DMS114 treated with DMSO at 0.1 percent for 48 hours (cell line): ENCODE measurements around the gene FRMD4B.

Experiments
- DNase-seq: peaks from one replicate; lab custom pipeline; 2025; ENCODE audit not compliant: unreplicated experiment; lab: John Stamatoyannopoulos, UW

Gene FRMD4B

DNA sequence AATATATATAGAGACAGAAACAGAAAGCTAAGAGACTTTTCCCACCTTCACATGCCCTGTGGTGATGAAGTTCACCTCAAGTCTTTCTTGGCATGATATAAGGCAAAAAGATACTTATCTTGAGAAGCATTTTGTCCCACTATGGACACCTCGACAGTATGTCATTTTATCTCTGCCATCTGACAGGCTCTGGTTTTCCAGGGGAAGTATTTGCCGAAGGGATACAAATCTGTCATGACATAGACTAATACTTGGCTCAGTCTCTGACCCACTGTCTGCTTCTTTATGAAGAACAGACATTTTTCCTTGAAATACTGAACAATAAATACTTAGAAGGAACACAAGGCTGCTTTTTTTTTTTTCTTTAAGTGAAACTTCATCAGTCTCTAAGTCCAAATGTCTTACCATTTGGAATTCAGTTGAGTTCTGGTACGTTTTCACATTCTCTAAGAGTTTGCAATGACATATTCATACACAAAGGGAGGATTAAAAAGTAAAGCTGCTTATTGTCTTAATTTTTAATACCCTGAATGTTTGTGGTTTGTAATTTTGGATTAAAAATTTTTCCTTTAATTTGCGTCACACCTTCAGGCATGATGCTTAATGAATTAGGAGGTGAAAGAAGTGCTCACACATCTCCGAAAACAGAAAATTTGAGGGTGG is 175.7 kb downstream of the FRMD4B start:
- DNase-seq = no peak

DNA sequence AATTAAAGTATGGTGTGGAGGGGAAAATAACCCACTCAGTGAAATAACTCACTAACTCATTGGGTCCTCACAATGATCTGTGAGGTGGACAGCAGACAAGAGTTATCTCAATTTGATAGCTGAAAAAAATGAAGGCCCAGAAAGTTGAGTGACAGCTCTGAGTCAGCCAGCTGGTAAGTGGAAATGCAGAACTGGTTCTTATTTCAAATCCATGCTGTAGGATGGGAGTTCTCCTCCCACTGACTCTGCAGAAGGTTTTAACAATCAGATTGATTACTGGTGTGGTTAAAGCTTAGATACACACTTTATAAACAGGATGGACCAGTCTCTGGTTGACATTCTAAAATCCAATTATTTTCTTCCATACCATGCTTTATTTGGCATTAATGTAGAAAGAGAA is 176.5 kb downstream of the FRMD4B start:
- no peak for DNase-seq

DNA sequence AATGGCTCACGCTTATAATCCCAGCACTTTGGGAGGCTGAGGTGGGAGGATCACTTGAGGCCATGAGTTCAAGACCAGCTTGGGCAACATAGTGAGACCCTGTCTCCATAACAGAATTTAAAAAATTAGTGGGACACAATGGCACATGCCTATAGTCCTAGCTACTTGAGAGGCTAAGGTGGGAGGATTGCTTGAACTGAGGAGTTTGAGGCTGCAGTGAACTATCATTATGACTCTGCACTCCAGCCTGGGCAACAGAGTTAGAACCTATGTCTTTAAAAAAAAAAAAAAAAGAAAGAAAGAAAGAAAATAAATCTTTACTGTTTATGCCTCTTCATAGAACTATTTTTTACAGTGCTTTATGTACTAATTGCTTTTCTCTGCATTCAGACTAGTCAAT is 178.9 kb downstream of the FRMD4B start:
- no peak for DNase-seq

DNA sequence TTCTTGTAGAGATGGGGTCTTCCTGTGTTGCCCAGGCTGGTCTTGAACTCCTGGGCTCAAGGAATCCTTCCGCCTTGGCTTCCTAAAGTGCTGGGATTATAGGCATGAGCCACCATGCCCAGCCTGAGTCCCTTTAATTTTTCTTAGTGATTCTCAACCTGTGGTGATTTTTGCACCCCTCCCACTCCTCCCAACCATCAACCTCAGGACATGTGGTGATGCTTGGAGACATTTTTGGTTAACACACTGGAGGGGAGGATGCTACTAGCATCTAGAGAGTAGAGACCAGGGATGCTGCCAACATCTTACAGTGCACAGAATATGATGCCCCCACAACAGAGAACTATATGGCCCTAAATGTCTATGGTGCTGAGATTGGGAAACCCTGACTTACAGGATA is 180.5 kb downstream of the FRMD4B start:
- no peak for DNase-seq

DNA sequence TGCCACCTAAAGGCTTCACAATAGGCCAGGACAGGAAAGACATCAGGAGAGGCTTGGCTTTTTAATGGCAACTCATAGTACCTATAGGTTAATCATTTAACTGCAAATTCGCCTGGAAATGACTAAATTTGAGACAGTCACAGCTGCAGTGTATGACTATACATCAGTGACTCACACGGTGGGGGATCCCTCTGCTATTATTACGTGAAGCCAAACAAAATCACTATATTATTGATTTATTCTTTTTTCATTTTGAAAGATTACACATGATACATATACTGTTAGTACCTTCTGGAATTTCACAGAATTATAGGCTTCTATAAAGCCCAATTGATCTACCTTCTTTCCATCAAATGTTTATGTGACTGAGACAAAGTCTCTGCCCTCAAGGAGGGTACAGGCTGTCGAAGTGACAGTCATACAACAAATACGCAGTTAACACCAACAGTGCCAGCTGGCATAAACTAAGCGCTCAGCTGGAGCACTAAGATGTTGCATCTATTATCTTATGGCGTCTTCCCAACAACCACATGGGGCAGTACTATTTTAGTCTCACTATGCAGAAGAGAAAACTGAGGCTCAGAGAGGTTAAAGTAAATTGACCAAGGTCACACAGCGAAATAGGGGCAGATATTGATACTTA is 181.5 kb downstream of the FRMD4B start:
- DNase-seq = no peak

DNA sequence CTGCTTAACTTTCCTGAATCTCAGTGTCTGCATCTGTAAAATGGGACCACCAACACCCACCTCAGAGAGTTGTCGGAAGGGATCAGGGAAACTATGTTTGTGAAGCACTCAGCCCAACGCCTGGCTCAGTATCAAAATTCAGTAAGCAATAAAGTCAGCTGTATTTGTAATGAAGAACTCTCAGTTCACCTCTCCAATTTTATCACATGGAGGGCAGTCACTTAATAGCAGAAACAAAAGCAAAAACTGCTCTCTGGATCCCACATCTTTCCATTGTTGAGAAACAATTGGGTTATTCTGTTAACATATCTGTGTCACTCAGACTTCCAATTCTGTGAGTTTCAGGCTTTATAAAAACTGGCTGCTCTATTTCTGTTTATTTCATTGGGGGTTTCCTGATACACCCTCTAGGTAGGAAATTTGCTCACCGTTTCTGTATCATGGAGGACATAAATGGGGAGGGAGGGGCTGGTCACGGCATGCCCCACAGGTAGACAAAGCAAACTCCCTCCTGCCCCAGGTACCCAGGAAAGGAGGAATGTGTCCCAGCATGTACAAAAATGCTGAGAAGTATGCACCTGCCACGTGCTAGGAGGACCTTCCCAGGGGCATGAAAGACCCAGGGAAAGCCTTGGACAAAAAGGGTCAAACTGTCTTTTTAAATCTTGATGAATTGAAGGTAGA is 182.1 kb downstream of the FRMD4B start:
- no peak for DNase-seq

GRCh38 chr3:69201658-69202057 is 184.2 kb downstream of the FRMD4B start:
- DNase-seq = no peak

GRCh38 chr3:69200384-69201068 is 185.4 kb downstream of the FRMD4B start:
- no peak for DNase-seq

DNA sequence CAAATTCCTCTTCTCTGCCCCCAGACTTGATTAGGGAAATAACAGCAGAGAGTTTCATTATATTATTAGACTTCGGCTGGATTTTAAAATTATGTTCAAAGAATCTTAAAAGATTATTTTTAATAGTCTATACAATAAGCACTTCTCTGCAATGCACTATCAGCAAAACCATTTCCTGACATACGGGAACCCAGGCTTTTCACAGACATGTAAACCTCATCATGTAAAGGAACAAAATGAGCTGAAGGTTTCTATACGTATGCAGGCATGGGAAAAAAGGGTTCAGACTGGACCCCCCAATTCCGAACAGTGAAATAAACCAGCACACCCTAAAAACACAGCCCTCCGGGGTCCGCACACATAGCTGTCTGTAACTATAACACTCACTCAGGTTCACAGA is 185.9 kb downstream of the FRMD4B start:
- DNase-seq = no peak

DNA sequence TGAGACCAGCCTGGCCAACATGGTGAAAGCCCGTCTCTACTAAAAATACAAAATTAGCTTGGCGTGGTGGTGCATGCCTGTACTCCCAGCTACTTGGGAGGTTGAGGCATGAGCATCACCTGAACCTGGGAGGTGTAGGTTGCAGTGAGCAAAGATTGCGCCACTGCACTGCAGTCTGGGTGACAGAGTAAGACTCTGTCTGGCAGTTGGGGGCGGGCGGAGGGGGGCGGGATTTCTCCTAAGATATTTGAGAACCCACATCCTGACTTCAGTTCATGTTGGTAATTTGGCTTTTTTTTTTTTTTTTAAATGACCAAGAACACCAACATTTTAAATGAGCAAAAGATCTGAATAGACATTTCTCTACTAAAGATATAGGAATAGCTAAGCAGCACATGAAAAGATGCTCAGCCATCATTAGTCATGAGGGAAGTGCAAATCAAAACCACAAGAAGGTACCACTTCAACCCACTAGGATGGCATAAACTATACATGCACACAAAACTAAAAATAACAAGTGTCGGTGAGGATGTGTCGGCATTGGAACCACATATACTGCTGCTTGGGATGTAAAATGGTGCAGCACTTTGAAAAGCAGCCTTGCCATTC is 187.9 kb downstream of the FRMD4B start:
- DNase-seq = no peak

DNA sequence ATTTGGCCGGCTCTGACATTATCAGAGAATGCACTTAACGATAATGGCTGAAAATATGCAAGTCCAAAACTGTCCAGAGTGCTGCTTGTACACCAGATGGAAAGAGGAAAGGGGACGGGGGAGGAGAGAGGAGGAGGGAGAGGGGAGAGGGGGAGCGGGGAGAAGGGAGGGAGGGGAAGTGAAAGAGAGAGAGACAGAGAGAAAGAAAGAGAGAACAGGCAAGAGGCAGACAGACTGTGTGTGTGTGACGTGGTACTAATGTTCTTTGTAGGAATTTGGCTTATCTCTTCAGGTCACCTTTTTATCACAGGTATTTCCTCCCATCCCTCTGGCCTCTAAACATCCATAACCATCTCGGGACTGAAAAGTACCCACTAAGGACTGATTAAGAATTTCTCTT is 188.4 kb downstream of the FRMD4B start:
- DNase-seq = no peak

DNA sequence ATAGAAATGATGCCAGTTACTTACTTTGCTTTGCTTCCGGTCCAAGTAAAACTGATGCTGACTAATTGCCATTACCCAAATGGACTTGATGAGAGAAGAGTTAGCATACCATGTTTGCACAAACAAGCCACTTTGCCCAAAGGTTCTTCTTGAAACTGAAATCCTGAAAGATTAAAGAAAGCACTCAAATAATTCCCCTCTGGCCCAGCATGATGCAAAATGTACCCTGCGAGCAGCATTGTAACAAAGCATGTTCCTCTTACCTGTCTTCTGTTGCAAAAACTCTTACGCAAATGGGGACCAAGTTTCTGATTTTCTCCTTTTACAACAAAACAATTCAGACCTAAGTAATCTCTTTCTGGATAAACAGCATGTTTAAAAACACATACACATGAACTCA is 189.0 kb downstream of the FRMD4B start:
- DNase-seq = no peak

DNA sequence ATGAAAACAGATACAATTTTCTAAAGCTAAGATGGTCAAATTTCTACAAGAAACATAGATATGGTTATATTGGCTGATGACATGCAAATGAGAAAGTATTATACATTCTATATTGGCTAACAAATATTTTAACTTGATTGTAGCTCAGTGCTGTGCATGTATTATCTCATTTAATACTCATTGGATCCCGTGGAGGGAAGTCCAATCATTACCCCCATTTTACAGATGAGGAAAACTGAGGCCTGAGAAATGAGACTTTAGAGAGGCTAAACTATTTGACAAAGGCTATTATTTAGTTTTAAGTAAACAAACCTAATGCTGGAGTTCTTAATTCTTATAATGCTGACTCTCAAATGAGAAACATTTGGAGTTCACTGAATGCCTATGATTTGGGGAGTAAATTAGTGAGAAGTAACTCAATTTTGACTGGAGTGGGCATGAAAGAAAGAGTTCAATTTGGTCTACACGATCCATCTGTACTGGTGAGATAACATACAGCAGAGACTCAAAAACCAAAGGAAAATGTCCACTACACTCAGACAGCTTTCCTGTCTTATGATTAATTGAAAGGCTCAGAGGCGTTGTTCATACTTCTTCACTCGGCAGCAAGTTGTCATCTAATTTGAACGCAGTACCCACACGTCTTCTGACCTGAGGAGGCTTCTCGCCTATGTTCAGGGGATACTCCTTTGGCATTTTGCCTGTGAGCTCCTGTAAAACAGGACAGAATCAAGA is 191.3 kb downstream of the FRMD4B start:
- DNase-seq = no peak

DNA sequence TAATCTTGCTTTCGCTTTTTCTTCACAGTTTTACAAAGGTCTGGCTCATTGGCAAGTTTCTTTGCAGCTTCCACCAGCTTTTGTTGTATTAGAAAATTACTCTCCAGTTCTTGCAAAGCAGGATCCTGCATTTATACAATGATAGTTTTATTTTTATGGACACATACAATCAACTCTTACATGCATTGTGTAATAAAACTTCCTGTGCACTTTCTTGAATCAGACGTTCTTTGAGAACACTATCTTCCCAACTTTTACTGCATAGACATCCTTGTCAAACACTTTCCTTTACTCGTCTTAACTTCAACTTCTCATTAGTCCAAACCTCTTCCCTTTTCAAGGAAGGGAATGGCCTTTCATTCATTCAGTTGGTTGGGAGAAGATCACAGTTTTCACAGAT is 192.1 kb downstream of the FRMD4B start:
- DNase-seq = no peak

DNA sequence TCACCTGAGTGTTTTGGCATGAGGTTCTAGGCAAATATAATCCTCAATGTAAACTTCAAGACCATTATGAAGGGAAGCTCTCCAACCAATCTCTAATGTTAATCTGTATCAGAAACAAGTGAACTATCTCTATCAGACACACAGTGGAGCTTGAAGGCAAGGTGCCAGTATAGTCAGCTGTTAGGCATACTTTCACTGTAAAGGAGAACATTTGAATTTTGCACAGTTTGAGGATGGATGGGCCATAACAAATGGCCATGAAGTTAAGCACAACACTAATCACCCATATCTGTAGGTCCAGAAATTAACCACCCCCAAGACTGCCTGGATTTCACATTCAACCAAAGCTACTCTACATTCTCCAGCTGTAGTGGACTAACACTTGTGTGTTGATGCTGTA is 194.4 kb downstream of the FRMD4B start:
- no peak for DNase-seq

- no peak for DNase-seq
Measured at GRCh38 chr3:69189487-69189886, 196.4 kb downstream of the FRMD4B start.

DNA sequence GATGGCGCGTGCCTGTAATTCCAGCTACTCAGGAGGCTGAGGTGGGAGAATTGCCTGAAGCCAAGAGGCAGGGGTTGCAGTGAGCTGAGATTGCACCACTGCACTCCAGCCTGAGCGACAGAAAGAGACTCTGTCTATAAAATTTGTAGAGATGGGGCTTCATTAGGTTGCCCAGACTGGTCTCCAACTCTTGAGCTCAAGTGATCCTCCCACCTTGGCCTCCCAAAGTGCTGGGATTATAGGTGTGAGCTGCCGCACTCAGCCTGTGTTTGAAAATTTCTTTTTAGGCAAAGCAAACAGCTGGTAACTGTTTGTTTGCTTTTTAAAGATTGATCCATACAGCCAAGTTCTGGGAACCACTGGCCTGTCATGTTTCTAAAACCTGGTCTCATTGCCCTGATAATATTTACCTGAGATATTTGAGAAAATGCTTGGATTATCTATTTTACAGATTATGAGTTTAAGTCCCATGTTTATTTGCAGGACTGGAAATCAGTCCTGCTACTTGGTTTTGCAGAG is 199.3 kb downstream of the FRMD4B start:
- no peak for DNase-seq

- no peak for DNase-seq
Measured at GRCh38 chr3:69182588-69183316, 203.1 kb downstream of the FRMD4B start.

GRCh38 chr3:69181592-69182211 is 204.2 kb downstream of the FRMD4B start:
- no peak for DNase-seq
